ENCODE results near the gene DEPDC4. TPM values are rescaled to one million over a fixed set of nuclear protein-coding genes. Genes with fewer than 3 reads are reported as not detected.

Gene DEPDC4
- total and polyA plus RNA-seq, 2 of the 4 experiments (the other 2 are of a cell fraction), result 0.72 to 0.79 TPM

GRCh38 chr12:100267603-100268281 lies 863 bp upstream of the DEPDC4 start:
- dilution Hi-C loops (cut with HindIII; ENCODE audit: low sequenced_read_pairs, unreplicated experiment), result no loop called here
- POLR2A ChIA-PET (ENCODE audit: unreplicated experiment), result interaction anchor here (0.6 kb wide), 1 partner anchor 457 kb away, joined by 6 read pairs; no protein-coding TSS in a partner anchor
- CTCF ChIA-PET, result interaction anchor here (0.6 to 1.4 kb wide), 4 partner anchors 12 to 288 kb away, joined by 3 to 4 read pairs (median 4); no protein-coding TSS in a partner anchor
- in situ Hi-C loops (cut with MboI; ENCODE audit: low sequenced_read_pairs), result no loop called here
- no peaks in the 10 kb centered on the region for H3K9me3 ChIP-seq (ENCODE audit: control insufficient read depth, insufficient read depth, low read length)
- H2AFZ ChIP-seq (replicated peaks; ENCODE audit: low read length, poor library complexity), result peak overlapping the region; percentile 91
- no peak overlapping the region for H2BK20ac ChIP-seq (ENCODE audit: low read depth, low read length)
- H4K91ac ChIP-seq (ENCODE audit: insufficient read depth, low read depth, low read length), result peak overlapping the region; percentile 45; the same call in 1 of the 2 replicates
- peaks cover 19 to 20% of the 10 kb centered on the region in 2 experiments for H3K79me1 ChIP-seq (ENCODE audit: low read depth in 1 of 2, low read length in 2 of 2)
- H3K14ac ChIP-seq (replicated peaks; ENCODE audit: low read depth, low read length), result peak overlapping the region; percentile 87
- H3K23ac ChIP-seq (ENCODE audit: low read depth, low read length), result peak overlapping the region; percentile 97
- peak overlapping the region; percentile 96 for H2AK9ac ChIP-seq (replicated peaks; ENCODE audit: low read depth, low read length, poor library complexity)
- H3K4ac ChIP-seq (ENCODE audit: low read depth, low read length), result peak overlapping the region; percentile 83
- peak overlapping the region; percentile 87 for H3K56ac ChIP-seq (ENCODE audit: extremely low read depth, insufficient read depth, low read length)
- no peaks in the 10 kb centered on the region for H3K27me3 ChIP-seq (ENCODE audit: control insufficient read depth, insufficient read depth, low read length)
- peak overlapping the region; percentile 96 for H3K9ac ChIP-seq (ENCODE audit: low read depth, low read length)
- peak overlapping the region; percentile 64; the same call in 1 of the 2 replicates for H4K5ac ChIP-seq (ENCODE audit: low read depth, low read length)
- peak; percentile 2; the same call in 1 of the 2 replicates for ATAC-seq (ENCODE audit: low read depth)
- H3K4me1 ChIP-seq (ENCODE audit: control insufficient read depth, insufficient read depth, low read length), result peaks cover 3% of the 10 kb centered on the region
- BruUV-seq (replicated peaks), result no TSS peak
- WGBS, 2 experiments (ENCODE audit: extremely low coverage in 2 of 2, insufficient read length in 1 of 2), result 0% methylated on average over 18 of the region's 33 CpGs; no CpG with 5 or more reads in 1 of the 2 experiments
- peak; percentile 37 for DNase-seq
- H2BK120ac ChIP-seq (ENCODE audit: low read depth, low read length), result peak overlapping the region; percentile 50; the same call in 1 of the 2 replicates
- peak overlapping the region; percentile 35 for H3K18ac ChIP-seq (ENCODE audit: low read depth, low read length)
- 0 out of 2 replicates have a peak, but pooled peaks cover 3% of the 10 kb centered on the region for H3K9me1 ChIP-seq (ENCODE audit: insufficient read depth, low read length)
- peaks cover 11% of the 10 kb centered on the region for H4K20me1 ChIP-seq (ENCODE audit: insufficient read depth, low read length)
- peak overlapping the region; percentile 12 to 66; a peak in 2 of 4 replicates for H4K8ac ChIP-seq (ENCODE audit: low read depth in 2 of 2, low read length in 2 of 2)
- peak overlapping the region; percentile 54 for H3K27ac ChIP-seq (ENCODE audit: insufficient read depth, low read length)
- peak overlapping the region; percentile 89 for H3K4me3 ChIP-seq (ENCODE audit: insufficient read depth, low read depth, low read length)
- H3K4me2 ChIP-seq (ENCODE audit: low read depth, low read length), result peak overlapping the region; percentile 99
- 0 out of 3 replicates have a peak overlapping the region, but pooled peaks have one; percentile 47 for H2BK15ac ChIP-seq (ENCODE audit: low read depth, low read length)
- intact Hi-C loops (cut with micrococcal nuclease), result loop anchor here (5.0 kb wide), 1 partner anchor 60 kb away; no protein-coding TSS in a partner anchor
- no peak overlapping the region for H2AK5ac ChIP-seq (ENCODE audit: low read depth, low read length)
- peak overlapping the region; percentile 52 for H2BK5ac ChIP-seq (ENCODE audit: low read depth, low read length, poor library complexity, severe bottlenecking)
- H3K36me3 ChIP-seq (ENCODE audit: control insufficient read depth, insufficient read depth, low read length), result no peaks in the 10 kb centered on the region
- no peak for TF ChIP-seq CEBPB (IDR thresholded peaks at IDR 0.05; ENCODE audit: low read depth, low read length)
- TF ChIP-seq NFE2L2 (IDR thresholded peaks at IDR 0.05; ENCODE audit: low read depth, low read length), result no peak
- no peak for TF ChIP-seq RAD21 (IDR thresholded peaks at IDR 0.05; ENCODE audit: low read length)
- TF ChIP-seq CTCF (conservative IDR thresholded peaks at IDR 0.05; ENCODE audit: low read depth, low read length), result no peak
- TF ChIP-seq BHLHE40 (IDR thresholded peaks at IDR 0.05; ENCODE audit: low read depth, low read length), result no peak
- TF ChIP-seq RFX5 (IDR thresholded peaks at IDR 0.05; ENCODE audit: low read depth, low read length), result no peak
- no peak for TF ChIP-seq SMC3 (IDR thresholded peaks at IDR 0.05; ENCODE audit: low read depth, low read length)
- TF ChIP-seq FOS (IDR thresholded peaks at IDR 0.05; ENCODE audit: low read depth, low read length), result no peak
- TF ChIP-seq USF2 (IDR thresholded peaks at IDR 0.05; ENCODE audit: low read depth, low read length), result no peak
- TF ChIP-seq RCOR1 (IDR thresholded peaks at IDR 0.05; ENCODE audit: insufficient replicate concordance, low read length), result no peak
- TF ChIP-seq CHD1 (IDR thresholded peaks at IDR 0.05; ENCODE audit: low read depth, low read length), result no peak
- no peak for TF ChIP-seq ELK1 (IDR thresholded peaks at IDR 0.05; ENCODE audit: borderline replicate concordance, low read depth, low read length)
- no peak for TF ChIP-seq MAFK (IDR thresholded peaks at IDR 0.05; ENCODE audit: low read depth, low read length)

Measured in IMR-90 (cell line).